Measurements from ENCODE around the gene RNF181.

RNF181 gene

DNA sequence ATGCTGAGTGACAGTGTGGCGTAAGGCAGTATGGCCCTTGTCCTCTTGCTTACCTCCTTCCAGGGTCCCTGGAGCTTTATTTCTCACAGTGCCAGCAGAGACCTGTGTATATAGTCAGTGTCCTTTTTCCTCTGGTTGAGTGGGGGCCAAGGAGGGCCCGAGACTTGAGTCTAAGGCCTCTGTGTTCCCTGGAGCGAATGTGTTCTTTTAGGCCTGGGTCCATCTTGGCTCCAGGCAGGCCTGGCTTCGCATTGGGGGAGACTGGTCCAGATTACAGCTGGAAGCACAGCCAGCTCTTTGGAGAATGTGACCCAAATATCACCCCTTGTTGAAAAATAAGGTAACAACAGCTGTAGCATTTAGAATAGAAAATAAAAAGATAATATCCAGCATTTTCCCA is 6.4 kb upstream of the RNF181 start:
- Histone ChIP-seq H3K27ac (ENCODE audit: low read length) (no peak overlapping the region), H4K20me1 (ENCODE audit: insufficient read depth, low read length) (no peaks in the 10 kb centered on the region), H3K4me2 (ENCODE audit: low read depth, low read length) (no peak overlapping the region), H3K27me3 (replicated peaks; ENCODE audit: insufficient read depth, low read length) (no peaks in the 10 kb centered on the region), H3K4me1 (ENCODE audit: low read length) (no peaks in the 10 kb centered on the region), H3K9me2 (replicated peaks; ENCODE audit: insufficient read depth, low read length) (no peaks in the 10 kb centered on the region), H3F3A (ENCODE audit: insufficient read depth, low read length) (no peaks in the 10 kb centered on the region), H3K9ac (ENCODE audit: low read length) (no peak overlapping the region), H3K79me2 (ENCODE audit: low read length) (no peaks in the 10 kb centered on the region), H2AFZ (ENCODE audit: low read length) (no peak overlapping the region), H3K36me3 (replicated peaks; ENCODE audit: insufficient read depth, low read length) (no peaks in the 10 kb centered on the region), H3K4me3 (ENCODE audit: low read length) (no peak overlapping the region), H3K9me3 (replicated peaks; ENCODE audit: insufficient read depth, low read length) (no peaks in the 10 kb centered on the region)
- DNase-seq: no peak
- TF ChIP-seq EZH2 (optimal IDR thresholded peaks at IDR 0.05; ENCODE audit: low read depth, low read length) (no peak), EZH2phosphoT487 (IDR thresholded peaks at IDR 0.05; ENCODE audit: low read length) (no peak)
- TF ChIP-seq, protein P1, sequence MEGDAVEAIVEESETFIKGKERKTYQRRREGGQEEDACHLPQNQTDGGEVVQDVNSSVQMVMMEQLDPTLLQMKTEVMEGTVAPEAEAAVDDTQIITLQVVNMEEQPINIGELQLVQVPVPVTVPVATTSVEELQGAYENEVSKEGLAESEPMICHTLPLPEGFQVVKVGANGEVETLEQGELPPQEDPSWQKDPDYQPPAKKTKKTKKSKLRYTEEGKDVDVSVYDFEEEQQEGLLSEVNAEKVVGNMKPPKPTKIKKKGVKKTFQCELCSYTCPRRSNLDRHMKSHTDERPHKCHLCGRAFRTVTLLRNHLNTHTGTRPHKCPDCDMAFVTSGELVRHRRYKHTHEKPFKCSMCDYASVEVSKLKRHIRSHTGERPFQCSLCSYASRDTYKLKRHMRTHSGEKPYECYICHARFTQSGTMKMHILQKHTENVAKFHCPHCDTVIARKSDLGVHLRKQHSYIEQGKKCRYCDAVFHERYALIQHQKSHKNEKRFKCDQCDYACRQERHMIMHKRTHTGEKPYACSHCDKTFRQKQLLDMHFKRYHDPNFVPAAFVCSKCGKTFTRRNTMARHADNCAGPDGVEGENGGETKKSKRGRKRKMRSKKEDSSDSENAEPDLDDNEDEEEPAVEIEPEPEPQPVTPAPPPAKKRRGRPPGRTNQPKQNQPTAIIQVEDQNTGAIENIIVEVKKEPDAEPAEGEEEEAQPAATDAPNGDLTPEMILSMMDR (IDR thresholded peaks at IDR 0.05; ENCODE audit: low read length): no peak

DNA sequence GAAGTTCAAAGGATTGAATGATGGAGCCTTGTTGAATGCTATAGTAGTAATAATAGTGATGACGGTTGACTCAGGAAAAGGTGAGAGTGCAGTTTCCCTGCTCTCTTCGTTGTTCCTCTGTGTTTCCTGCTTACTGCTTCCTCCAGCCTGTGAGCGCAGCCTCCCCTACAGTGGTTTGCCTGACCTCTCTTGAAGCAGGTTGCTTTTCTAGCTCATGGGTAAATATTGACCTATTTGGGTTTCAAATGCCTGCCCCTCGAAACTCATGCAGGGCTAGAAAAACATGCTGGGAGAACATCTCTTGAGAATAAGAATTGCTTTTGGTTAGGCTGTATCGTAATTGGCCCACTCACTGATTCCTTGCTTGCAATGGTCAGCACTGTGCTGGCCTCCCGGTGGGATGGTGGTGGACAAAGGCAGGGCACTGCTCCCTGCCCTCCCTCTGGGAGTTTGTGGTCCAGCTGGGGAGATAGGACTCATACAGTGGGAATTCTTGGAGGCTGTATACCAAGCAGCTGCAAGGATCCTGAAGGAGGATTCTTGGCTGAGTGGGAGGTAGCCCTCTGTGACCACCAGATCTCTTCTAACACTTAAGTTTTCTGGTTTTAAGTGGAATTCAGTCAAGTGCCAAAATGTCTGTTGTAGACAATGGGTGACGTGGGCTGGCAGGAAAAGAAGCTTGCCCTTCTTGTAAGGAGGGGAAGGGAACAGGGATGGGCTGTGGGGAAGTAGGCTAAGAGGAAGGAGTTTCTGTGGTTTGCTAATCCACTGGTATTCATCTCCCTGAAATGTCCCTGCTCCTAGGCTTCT is 5.4 kb upstream of the RNF181 start:
- Histone ChIP-seq H3K4me1 (ENCODE audit: low read length) (no peaks in the 10 kb centered on the region), H2AFZ (ENCODE audit: low read length) (no peak overlapping the region), H3K9ac (ENCODE audit: low read length) (no peak overlapping the region), H4K20me1 (ENCODE audit: insufficient read depth, low read length) (no peaks in the 10 kb centered on the region), H3K9me2 (replicated peaks; ENCODE audit: insufficient read depth, low read length) (no peaks in the 10 kb centered on the region), H3K4me2 (ENCODE audit: low read depth, low read length) (no peak overlapping the region), H3K27ac (ENCODE audit: low read length) (no peak overlapping the region), H3K9me3 (replicated peaks; ENCODE audit: insufficient read depth, low read length) (no peaks in the 10 kb centered on the region), H3K4me3 (ENCODE audit: low read length) (no peak overlapping the region), H3K79me2 (ENCODE audit: low read length) (no peaks in the 10 kb centered on the region), H3F3A (ENCODE audit: insufficient read depth, low read length) (no peaks in the 10 kb centered on the region), H3K27me3 (replicated peaks; ENCODE audit: insufficient read depth, low read length) (no peaks in the 10 kb centered on the region), H3K36me3 (replicated peaks; ENCODE audit: insufficient read depth, low read length) (no peaks in the 10 kb centered on the region)
- DNase-seq: no peak
- TF ChIP-seq EZH2 (optimal IDR thresholded peaks at IDR 0.05; ENCODE audit: low read depth, low read length): no peak
- no peak for TF ChIP-seq EZH2phosphoT487 (IDR thresholded peaks at IDR 0.05; ENCODE audit: low read length)
- TF ChIP-seq, protein P1 (IDR thresholded peaks at IDR 0.05; ENCODE audit: low read length): no peak

DNA sequence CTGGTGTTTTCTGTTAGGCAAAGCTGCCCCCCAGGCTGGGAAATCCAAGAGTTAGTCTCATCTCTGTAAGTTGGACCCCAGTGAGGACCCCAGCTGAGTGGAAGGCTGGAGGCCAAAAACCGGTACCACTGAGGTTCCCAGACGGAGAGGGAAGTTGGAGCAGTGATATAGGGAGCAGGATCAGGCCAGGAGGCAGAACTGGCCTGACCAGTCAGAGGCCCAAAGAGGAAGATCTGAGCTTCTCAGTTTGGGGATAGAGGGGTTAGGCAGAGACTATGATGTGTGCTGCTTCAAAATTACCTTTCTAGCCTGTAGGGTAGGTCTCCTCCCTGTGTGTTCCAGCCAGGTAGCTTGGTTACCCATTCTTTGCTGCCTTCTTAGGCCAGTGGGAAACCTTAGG is 4.6 kb upstream of the RNF181 start:
- Histone ChIP-seq H3K4me2 (ENCODE audit: low read depth, low read length) (no peak overlapping the region), H3K27ac (ENCODE audit: low read length) (no peak overlapping the region), H3K36me3 (replicated peaks; ENCODE audit: insufficient read depth, low read length) (no peaks in the 10 kb centered on the region), H2AFZ (ENCODE audit: low read length) (no peak overlapping the region), H3K9me2 (replicated peaks; ENCODE audit: insufficient read depth, low read length) (no peaks in the 10 kb centered on the region), H3K4me1 (ENCODE audit: low read length) (no peaks in the 10 kb centered on the region), H4K20me1 (ENCODE audit: insufficient read depth, low read length) (no peaks in the 10 kb centered on the region), H3K9ac (ENCODE audit: low read length) (no peak overlapping the region), H3K4me3 (ENCODE audit: low read length) (no peak overlapping the region), H3K27me3 (replicated peaks; ENCODE audit: insufficient read depth, low read length) (no peaks in the 10 kb centered on the region), H3K9me3 (replicated peaks; ENCODE audit: insufficient read depth, low read length) (no peaks in the 10 kb centered on the region), H3K79me2 (ENCODE audit: low read length) (peaks cover 4% of the 10 kb centered on the region), H3F3A (ENCODE audit: insufficient read depth, low read length) (no peaks in the 10 kb centered on the region)
- TF ChIP-seq EZH2phosphoT487 (IDR thresholded peaks at IDR 0.05; ENCODE audit: low read length) (no peak), EZH2 (optimal IDR thresholded peaks at IDR 0.05; ENCODE audit: low read depth, low read length) (no peak)
- TF ChIP-seq, protein P1 (IDR thresholded peaks at IDR 0.05; ENCODE audit: low read length): no peak
- DNase-seq: no peak

Measured in MM.1S (cell line).